Esophagus muscularis mucosa (tissue), 4 donors: ENCODE results near the gene RTF2.

Experiments used
- EP300 ChIP-seq: sonication (generic); formaldehyde crosslinking; IDR thresholded peaks from one replicate; pipeline ENCODE4 v1.6.1; 2017; ENCODE audit warnings: antibody characterized with exemption
- POLR2A ChIP-seq: fragments of 450-650 bp; IDR thresholded peaks from one replicate; pipeline ENCODE4 v1.6.1; 2017; ENCODE audit warnings: antibody characterized with exemption, moderate library complexity, mild to moderate bottlenecking, low read depth
- POLR2AphosphoS5 ChIP-seq, 2 donors: sonication (generic); formaldehyde crosslinking; IDR thresholded peaks; one replicate each; pipeline ENCODE4 v1.6.1; 2017; ENCODE audit warnings: antibody characterized with exemption in 2 of 2
- TF ChIP-seq, protein P1 (sequence below), 3 experiments: fragments of 200-600 bp in 2 of 3; fragments of 450-650 bp in 1 of 3; sonication (generic) in 2 of 3; IDR thresholded peaks; one replicate each; pipeline ENCODE4 v1.5.1; 2017 to 2019; ENCODE audit warnings: antibody characterized with exemption in 3 of 3, mild to moderate bottlenecking in 2 of 3, moderate library complexity in 1 of 3

DNA sequence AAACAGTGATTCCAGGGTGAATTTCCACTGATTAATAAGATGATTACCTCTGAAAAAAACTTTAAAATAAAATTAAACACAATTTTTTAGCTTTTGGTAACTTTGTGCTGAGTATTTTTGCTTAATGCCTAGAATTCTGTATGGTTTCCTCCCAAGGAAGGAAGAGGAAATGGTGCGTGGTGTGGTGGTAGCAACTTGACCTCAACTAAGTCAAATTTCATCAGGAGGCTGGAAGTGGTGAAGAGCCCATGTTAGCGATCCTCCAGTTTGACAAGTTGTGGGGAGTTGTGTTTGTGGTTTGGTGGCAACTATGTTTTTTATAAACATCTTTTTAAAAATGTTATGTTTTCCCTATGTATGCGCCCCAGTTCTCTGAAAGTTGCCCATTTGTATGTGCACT lies 5.0 kb upstream of the RTF2 start:
- TF ChIP-seq POLR2A (no peak), POLR2AphosphoS5 (IDR thresholded peaks at IDR 0.05) (no peak), EP300 (no peak)
- TF ChIP-seq, protein P1, sequence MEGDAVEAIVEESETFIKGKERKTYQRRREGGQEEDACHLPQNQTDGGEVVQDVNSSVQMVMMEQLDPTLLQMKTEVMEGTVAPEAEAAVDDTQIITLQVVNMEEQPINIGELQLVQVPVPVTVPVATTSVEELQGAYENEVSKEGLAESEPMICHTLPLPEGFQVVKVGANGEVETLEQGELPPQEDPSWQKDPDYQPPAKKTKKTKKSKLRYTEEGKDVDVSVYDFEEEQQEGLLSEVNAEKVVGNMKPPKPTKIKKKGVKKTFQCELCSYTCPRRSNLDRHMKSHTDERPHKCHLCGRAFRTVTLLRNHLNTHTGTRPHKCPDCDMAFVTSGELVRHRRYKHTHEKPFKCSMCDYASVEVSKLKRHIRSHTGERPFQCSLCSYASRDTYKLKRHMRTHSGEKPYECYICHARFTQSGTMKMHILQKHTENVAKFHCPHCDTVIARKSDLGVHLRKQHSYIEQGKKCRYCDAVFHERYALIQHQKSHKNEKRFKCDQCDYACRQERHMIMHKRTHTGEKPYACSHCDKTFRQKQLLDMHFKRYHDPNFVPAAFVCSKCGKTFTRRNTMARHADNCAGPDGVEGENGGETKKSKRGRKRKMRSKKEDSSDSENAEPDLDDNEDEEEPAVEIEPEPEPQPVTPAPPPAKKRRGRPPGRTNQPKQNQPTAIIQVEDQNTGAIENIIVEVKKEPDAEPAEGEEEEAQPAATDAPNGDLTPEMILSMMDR (IDR thresholded peaks at IDR 0.05) = no peak
